ENCODE data around the gene CARD10. TPM values are rescaled to one million over a fixed set of nuclear protein-coding genes. Genes with fewer than 3 reads are reported as not detected.

Gene CARD10
- total and polyA plus RNA-seq, 4 donors, result 6.8 to 16.3 (median 10.2) TPM

- Histone ChIP-seq H3K4me3 (no peak overlapping the region), H3K27me3 (ENCODE audit: control insufficient read depth in 3 of 3, insufficient read depth in 3 of 3, low read length in 2 of 3) (no peaks in the 10 kb centered on the region), H3K27ac (ENCODE audit: low read depth in 1 of 2, low read length in 1 of 2) (peak overlapping the region in 1 of 2 donors; percentile 89), H3K36me3 (ENCODE audit: control insufficient read depth in 4 of 4, insufficient read depth in 4 of 4, low read length in 4 of 4) (peaks cover 0 to 31% (median 19%) of the 10 kb centered on the region in 4 donors), H3K9me3 (ENCODE audit: control insufficient read depth in 4 of 4, insufficient read depth in 3 of 4, low read length in 3 of 4) (no peaks in the 10 kb centered on the region), H3K4me1 (ENCODE audit: control insufficient read depth in 5 of 5, insufficient read depth in 5 of 5, low read length in 5 of 5) (peaks cover 0 to 34% (median 18%) of the 10 kb centered on the region in 5 donors), H3K9ac (ENCODE audit: insufficient read depth in 1 of 2, low read length in 2 of 2) (peak overlapping the region in 1 of 2 donors; percentile 60)
- 27 to 32% methylated on average over 16 of the region's 16 CpGs for WGBS, 2 donors
- ATAC-seq (ENCODE audit: insufficient read depth, low FRiP score) (peak; percentile 59), DNase-seq (peak; percentile 70 to 81 (median 79))
- TF ChIP-seq CTCF (IDR thresholded peaks at IDR 0.05; ENCODE audit: control extremely low read depth, extremely low read depth), result peak; percentile 87
Measured at GRCh38 chr22:37566903-37567798, 47.9 kb upstream of the CARD10 start.

- Histone ChIP-seq H3K4me3 (no peak overlapping the region), H3K9me3 (ENCODE audit: control insufficient read depth in 4 of 4, insufficient read depth in 3 of 4, low read length in 3 of 4) (no peaks in the 10 kb centered on the region), H3K9ac (ENCODE audit: insufficient read depth in 1 of 2, low read length in 2 of 2) (peak overlapping the region in 1 of 2 donors; percentile 42), H3K27ac (ENCODE audit: low read depth in 1 of 2, low read length in 1 of 2) (peak overlapping the region in 1 of 2 donors; percentile 89), H3K4me1 (ENCODE audit: control insufficient read depth in 5 of 5, insufficient read depth in 5 of 5, low read length in 5 of 5) (peaks cover 0 to 38% (median 22%) of the 10 kb centered on the region in 5 donors), H3K27me3 (ENCODE audit: control insufficient read depth in 3 of 3, insufficient read depth in 3 of 3, low read length in 2 of 3) (no peaks in the 10 kb centered on the region), H3K36me3 (ENCODE audit: control insufficient read depth in 4 of 4, insufficient read depth in 4 of 4, low read length in 4 of 4) (peaks cover 0 to 35% (median 21%) of the 10 kb centered on the region in 4 donors)
- ATAC-seq (ENCODE audit: insufficient read depth, low FRiP score), result no peak
- WGBS, 2 donors, result 25 to 40% methylated on average over 28 of the region's 28 CpGs
- no peak for DNase-seq
- TF ChIP-seq CTCF (IDR thresholded peaks at IDR 0.05; ENCODE audit: control extremely low read depth, extremely low read depth), result no peak
Measured at GRCh38 chr22:37566329-37566837, 47.2 kb upstream of the CARD10 start.

DNA sequence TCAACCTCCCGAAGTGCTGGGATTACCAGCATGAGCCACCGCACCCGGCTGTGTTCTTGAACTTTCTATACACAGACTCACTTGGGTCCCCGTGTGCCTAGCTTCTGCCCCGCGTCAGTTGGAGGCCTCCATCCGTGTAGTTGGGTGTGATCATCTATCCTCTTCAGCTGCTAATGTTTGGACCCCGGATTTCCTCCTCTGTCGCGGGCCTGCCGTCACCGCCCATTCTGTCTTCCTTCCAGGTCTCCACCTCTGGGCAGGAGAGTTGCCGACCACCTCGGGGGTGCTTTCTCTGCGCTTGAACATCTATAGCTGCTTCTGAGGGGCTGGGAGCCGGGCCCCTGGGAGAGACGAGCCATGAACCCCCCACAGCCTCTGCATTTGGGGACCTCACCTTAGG, 46.6 kb upstream of the CARD10 start:
- 43 to 53% methylated on average over 17 of the region's 17 CpGs for WGBS, 2 donors
- Histone ChIP-seq H3K36me3 (ENCODE audit: control insufficient read depth in 4 of 4, insufficient read depth in 4 of 4, low read length in 4 of 4) (peaks cover 0 to 35% (median 21%) of the 10 kb centered on the region in 4 donors), H3K9ac (ENCODE audit: insufficient read depth in 1 of 2, low read length in 2 of 2) (no peak overlapping the region), H3K4me3 (no peak overlapping the region), H3K27me3 (ENCODE audit: control insufficient read depth in 3 of 3, insufficient read depth in 3 of 3, low read length in 2 of 3) (no peaks in the 10 kb centered on the region), H3K9me3 (ENCODE audit: control insufficient read depth in 4 of 4, insufficient read depth in 3 of 4, low read length in 3 of 4) (no peaks in the 10 kb centered on the region), H3K4me1 (ENCODE audit: control insufficient read depth in 5 of 5, insufficient read depth in 5 of 5, low read length in 5 of 5) (peaks cover 0 to 38% (median 22%) of the 10 kb centered on the region in 5 donors), H3K27ac (ENCODE audit: low read depth in 1 of 2, low read length in 1 of 2) (peak overlapping the region in 1 of 2 donors; percentile 44)
- TF ChIP-seq CTCF (IDR thresholded peaks at IDR 0.05; ENCODE audit: control extremely low read depth, extremely low read depth), result no peak
- no peak for DNase-seq
- no peak for ATAC-seq (ENCODE audit: insufficient read depth, low FRiP score)

Data from lung (tissue), 12 donors.